WTC11 (cell line): ENCODE measurements around the gene C1orf174. TPM values are rescaled to one million over a fixed set of nuclear protein-coding genes. Genes with fewer than 3 reads are reported as not detected.

Source experiments
- ATAC-seq: fragments of 200-7000 bp; cut with Tn5 transposase; 2 replicates; pipeline ENCODE4 v1.10.0; 2021; ENCODE audit warnings: mild to moderate bottlenecking, moderate library complexity
- CTCF ChIA-PET: fragments of 300-600 bp; sonication (Branson Sonifier 250); formaldehyde crosslinking; loops from one replicate; lab custom pipeline; 2021; ENCODE audit warnings: antibody characterized with exemption; lab: Charles Lee
- POLR2A ChIA-PET: fragments of 350-600 bp; sonication (Branson Sonifier 250); formaldehyde crosslinking; loops from one replicate; lab custom pipeline; 2021; ENCODE audit warnings: antibody characterized with exemption; lab: Charles Lee
- DNase-seq: peaks from one replicate; pipeline ENCODE4 v3.0.0; 2021; ENCODE audit warnings: low spot score
- H3K27ac Mint-ChIP-seq: 2 replicates; pipeline ENCODE4 v1.8.0; 2021; ENCODE audit warnings: mixed read lengths
- H3K27me3 Mint-ChIP-seq: 2 replicates; pipeline ENCODE4 v1.8.0; 2021; ENCODE audit warnings: low read depth, mild to moderate bottlenecking, moderate library complexity, mixed read lengths
- H3K36me3 Mint-ChIP-seq: 2 replicates; pipeline ENCODE4 v1.8.0; 2021; ENCODE audit warnings: mixed read lengths
- H3K4me1 Mint-ChIP-seq: 2 replicates; pipeline ENCODE4 v1.8.0; 2022; ENCODE audit warnings: mixed read lengths
- H3K4me3 Mint-ChIP-seq: 2 replicates; pipeline ENCODE4 v1.8.0; 2021; ENCODE audit warnings: mild to moderate bottlenecking, moderate library complexity, mixed read lengths
- H3K9me3 Mint-ChIP-seq: 2 replicates; pipeline ENCODE4 v1.8.0; 2021; ENCODE audit warnings: mixed read lengths
- CBFB ChIP-seq: sonication (generic); formaldehyde crosslinking; IDR thresholded peaks from 2 replicates; pipeline ENCODE4 v1.8.1; 2022; ENCODE audit warnings: mild to moderate bottlenecking, low read depth, missing genetic modification reagents
- ETV6 ChIP-seq: sonication (generic); formaldehyde crosslinking; IDR thresholded peaks from 2 replicates; pipeline ENCODE4 v1.8.1; 2022; ENCODE audit warnings: mild to moderate bottlenecking, missing genetic modification reagents
- IRF2 ChIP-seq: sonication (generic); formaldehyde crosslinking; IDR thresholded peaks from 2 replicates; pipeline ENCODE4 v1.8.0; 2022; ENCODE audit warnings: low read depth, missing genetic modification reagents, borderline replicate concordance
- JUN ChIP-seq: sonication (generic); formaldehyde crosslinking; IDR thresholded peaks from 2 replicates; pipeline ENCODE4 v1.8.0; 2023; ENCODE audit warnings: mild to moderate bottlenecking, missing genetic modification reagents
- NR2C2 ChIP-seq: sonication (generic); formaldehyde crosslinking; IDR thresholded peaks from 2 replicates; pipeline ENCODE4 v1.8.0; 2022; ENCODE audit warnings: mild to moderate bottlenecking, missing genetic modification reagents
- SMAD3 ChIP-seq: sonication (generic); formaldehyde crosslinking; IDR thresholded peaks from 2 replicates; pipeline ENCODE4 v1.8.0; 2022; ENCODE audit warnings: missing genetic modification reagents, mild to moderate bottlenecking, borderline replicate concordance
- SMAD4 ChIP-seq: sonication (generic); formaldehyde crosslinking; IDR thresholded peaks from 2 replicates; pipeline ENCODE4 v1.8.0; 2022; ENCODE audit warnings: mild to moderate bottlenecking, missing genetic modification reagents
- TP53 ChIP-seq: sonication (generic); formaldehyde crosslinking; IDR thresholded peaks from 2 replicates; pipeline ENCODE4 v1.8.1; 2023; ENCODE audit warnings: mild to moderate bottlenecking, missing genetic modification reagents
- total RNA-seq: library from RNA; stranded (reverse); gene quantifications from 3 replicates; pipeline ENCODE4 v1.2.3, GENCODE V29; 2021
- TF ChIP-seq, protein P1 (sequence below): sonication (generic); formaldehyde crosslinking; IDR thresholded peaks from 2 replicates; pipeline ENCODE4 v1.8.0; 2022; ENCODE audit warnings: mild to moderate bottlenecking, missing genetic modification reagents
- TF ChIP-seq, protein P2 (sequence below): sonication (generic); formaldehyde crosslinking; IDR thresholded peaks from 2 replicates; pipeline ENCODE4 v1.8.0; 2022; ENCODE audit warnings: missing genetic modification reagents
- TF ChIP-seq, protein P3 (sequence below): sonication (generic); formaldehyde crosslinking; IDR thresholded peaks from 2 replicates; pipeline ENCODE4 v1.8.1; 2023; ENCODE audit warnings: mild to moderate bottlenecking, missing genetic modification reagents
- TF ChIP-seq, protein P4 (sequence below): sonication (generic); formaldehyde crosslinking; IDR thresholded peaks from 2 replicates; pipeline ENCODE4 v1.8.1; 2023; ENCODE audit warnings: mild to moderate bottlenecking, missing genetic modification reagents
- TF ChIP-seq, protein P5 (sequence below): sonication (generic); formaldehyde crosslinking; IDR thresholded peaks from 2 replicates; pipeline ENCODE4 v1.8.0; 2022; ENCODE audit warnings: mild to moderate bottlenecking, missing genetic modification reagents
- TF ChIP-seq, protein P6 (sequence below): sonication (generic); formaldehyde crosslinking; IDR thresholded peaks from 2 replicates; pipeline ENCODE4 v1.8.1; 2022; ENCODE audit warnings: missing genetic modification reagents, borderline replicate concordance
- TF ChIP-seq, protein P7 (sequence below): fragments of 250-450 bp; sonication (Bioruptor Pico); conservative IDR thresholded peaks from 2 replicates; pipeline ENCODE4 v1.9.0; 2021; ENCODE audit warnings: mild to moderate bottlenecking

C1orf174 gene
- total RNA-seq, 1 experiment from 2014 or later = 24.2 TPM

DNA sequence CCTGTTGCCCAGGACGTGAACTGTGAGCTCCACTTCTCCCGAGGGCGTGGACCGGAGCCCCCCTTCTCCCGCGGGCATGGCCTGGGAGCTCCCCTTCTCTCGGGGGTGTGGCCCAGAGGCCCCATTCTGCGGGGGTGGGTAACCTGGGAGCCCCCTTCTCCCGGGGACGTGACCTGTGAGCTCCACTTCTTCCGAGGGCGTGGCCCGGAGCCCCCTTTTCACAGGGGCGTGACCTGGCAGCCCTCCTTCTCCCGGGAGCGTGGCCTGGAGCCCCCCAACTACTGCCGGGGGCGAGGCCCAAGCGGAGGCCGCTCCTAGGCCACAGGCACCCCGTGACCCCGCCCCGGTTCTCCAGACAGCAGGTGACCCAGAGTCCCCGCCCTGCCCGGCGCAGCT is 320 bp downstream of the C1orf174 start:
- no peaks in the 10 kb centered on the region for H3K27me3 Mint-ChIP-seq
- peaks cover 16% of the 10 kb centered on the region for H3K9me3 Mint-ChIP-seq
- ChIA-PET CTCF (interaction anchor here (0.8 to 1.6 kb wide), 11 partner anchors 9 to 1947 kb away, joined by 3 to 19 read pairs (median 8); partner anchors contain the start of genes CEP104, DFFB and LRRC47), POLR2A (interaction anchor here (0.6 to 2.0 kb wide), 4 partner anchors 42 to 1284 kb away, joined by 3 to 10 read pairs (median 5); partner anchors contain the start of genes CEP104 and DFFB)
- ATAC-seq (no peak), DNase-seq (peak; percentile 57)
- TF ChIP-seq, protein P1, sequence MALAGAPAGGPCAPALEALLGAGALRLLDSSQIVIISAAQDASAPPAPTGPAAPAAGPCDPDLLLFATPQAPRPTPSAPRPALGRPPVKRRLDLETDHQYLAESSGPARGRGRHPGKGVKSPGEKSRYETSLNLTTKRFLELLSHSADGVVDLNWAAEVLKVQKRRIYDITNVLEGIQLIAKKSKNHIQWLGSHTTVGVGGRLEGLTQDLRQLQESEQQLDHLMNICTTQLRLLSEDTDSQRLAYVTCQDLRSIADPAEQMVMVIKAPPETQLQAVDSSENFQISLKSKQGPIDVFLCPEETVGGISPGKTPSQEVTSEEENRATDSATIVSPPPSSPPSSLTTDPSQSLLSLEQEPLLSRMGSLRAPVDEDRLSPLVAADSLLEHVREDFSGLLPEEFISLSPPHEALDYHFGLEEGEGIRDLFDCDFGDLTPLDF (CRISPR knock-in tag) = 0 out of 2 replicates have a peak, but pooled peaks have one; percentile 59
- TF ChIP-seq SMAD3 (CRISPR knock-in tag) = no peak
- TF ChIP-seq ETV6 (CRISPR knock-in tag) = 0 out of 2 replicates have a peak, but pooled peaks have one; percentile 33
- H3K4me1 Mint-ChIP-seq = peaks cover 23% of the 10 kb centered on the region
- peaks cover 16% of the 10 kb centered on the region for H3K36me3 Mint-ChIP-seq
- peak overlapping the region; percentile 92 for H3K4me3 Mint-ChIP-seq
- peak overlapping the region; percentile 98 for H3K27ac Mint-ChIP-seq

DNA sequence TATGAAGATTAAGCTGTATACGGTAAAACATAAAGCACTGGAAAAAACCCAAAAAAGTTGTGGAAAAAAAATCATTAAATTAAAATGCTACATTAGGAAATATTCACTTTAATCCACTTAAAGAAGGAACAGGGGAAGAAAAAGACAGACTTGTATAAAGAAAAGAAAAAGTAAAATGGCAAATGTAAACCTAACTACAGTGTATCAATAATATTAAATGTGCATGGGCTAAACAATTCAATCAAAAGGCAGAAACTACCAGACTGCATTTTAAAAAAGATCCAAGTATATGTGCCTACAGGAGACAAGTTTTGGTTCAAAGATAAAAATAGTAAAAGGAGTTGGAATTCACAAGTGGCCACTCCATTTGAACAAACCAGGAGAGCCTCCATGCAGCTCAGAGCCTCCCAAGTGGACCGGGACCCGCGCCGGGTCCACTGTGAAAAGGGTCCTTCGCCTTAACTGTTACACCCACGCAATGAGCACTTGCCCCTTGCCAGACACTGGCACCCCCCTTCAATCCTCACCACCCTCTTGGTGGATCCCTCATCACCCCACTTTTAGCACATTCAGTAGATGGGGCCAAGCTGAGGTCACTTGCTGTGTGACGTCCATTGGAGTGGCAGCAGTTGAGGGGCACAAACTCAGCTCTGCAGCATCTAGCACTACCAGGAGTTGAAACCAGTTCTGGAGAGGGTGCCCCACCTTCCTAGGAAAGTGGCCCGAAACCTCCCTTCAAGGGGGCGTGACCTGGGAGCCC is 898 bp downstream of the C1orf174 start:
- H3K27me3 Mint-ChIP-seq = no peaks in the 10 kb centered on the region
- H3K9me3 Mint-ChIP-seq = peaks cover 16% of the 10 kb centered on the region
- DNase-seq (no peak), ATAC-seq (peak; percentile 1; the same call in 1 of the 2 replicates)
- peak overlapping the region; percentile 98 for H3K27ac Mint-ChIP-seq
- TF ChIP-seq CBFB = no peak
- TF ChIP-seq, protein P2, sequence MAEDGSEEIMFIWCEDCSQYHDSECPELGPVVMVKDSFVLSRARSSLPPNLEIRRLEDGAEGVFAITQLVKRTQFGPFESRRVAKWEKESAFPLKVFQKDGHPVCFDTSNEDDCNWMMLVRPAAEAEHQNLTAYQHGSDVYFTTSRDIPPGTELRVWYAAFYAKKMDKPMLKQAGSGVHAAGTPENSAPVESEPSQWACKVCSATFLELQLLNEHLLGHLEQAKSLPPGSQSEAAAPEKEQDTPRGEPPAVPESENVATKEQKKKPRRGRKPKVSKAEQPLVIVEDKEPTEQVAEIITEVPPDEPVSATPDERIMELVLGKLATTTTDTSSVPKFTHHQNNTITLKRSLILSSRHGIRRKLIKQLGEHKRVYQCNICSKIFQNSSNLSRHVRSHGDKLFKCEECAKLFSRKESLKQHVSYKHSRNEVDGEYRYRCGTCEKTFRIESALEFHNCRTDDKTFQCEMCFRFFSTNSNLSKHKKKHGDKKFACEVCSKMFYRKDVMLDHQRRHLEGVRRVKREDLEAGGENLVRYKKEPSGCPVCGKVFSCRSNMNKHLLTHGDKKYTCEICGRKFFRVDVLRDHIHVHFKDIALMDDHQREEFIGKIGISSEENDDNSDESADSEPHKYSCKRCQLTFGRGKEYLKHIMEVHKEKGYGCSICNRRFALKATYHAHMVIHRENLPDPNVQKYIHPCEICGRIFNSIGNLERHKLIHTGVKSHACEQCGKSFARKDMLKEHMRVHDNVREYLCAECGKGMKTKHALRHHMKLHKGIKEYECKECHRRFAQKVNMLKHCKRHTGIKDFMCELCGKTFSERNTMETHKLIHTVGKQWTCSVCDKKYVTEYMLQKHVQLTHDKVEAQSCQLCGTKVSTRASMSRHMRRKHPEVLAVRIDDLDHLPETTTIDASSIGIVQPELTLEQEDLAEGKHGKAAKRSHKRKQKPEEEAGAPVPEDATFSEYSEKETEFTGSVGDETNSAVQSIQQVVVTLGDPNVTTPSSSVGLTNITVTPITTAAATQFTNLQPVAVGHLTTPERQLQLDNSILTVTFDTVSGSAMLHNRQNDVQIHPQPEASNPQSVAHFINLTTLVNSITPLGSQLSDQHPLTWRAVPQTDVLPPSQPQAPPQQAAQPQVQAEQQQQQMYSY (CRISPR knock-in tag) = no peak
- TF ChIP-seq, protein P3, sequence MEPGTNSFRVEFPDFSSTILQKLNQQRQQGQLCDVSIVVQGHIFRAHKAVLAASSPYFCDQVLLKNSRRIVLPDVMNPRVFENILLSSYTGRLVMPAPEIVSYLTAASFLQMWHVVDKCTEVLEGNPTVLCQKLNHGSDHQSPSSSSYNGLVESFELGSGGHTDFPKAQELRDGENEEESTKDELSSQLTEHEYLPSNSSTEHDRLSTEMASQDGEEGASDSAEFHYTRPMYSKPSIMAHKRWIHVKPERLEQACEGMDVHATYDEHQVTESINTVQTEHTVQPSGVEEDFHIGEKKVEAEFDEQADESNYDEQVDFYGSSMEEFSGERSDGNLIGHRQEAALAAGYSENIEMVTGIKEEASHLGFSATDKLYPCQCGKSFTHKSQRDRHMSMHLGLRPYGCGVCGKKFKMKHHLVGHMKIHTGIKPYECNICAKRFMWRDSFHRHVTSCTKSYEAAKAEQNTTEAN (CRISPR knock-in tag) = no peak
- TF ChIP-seq JUN = no peak
- TF ChIP-seq, protein P4, sequence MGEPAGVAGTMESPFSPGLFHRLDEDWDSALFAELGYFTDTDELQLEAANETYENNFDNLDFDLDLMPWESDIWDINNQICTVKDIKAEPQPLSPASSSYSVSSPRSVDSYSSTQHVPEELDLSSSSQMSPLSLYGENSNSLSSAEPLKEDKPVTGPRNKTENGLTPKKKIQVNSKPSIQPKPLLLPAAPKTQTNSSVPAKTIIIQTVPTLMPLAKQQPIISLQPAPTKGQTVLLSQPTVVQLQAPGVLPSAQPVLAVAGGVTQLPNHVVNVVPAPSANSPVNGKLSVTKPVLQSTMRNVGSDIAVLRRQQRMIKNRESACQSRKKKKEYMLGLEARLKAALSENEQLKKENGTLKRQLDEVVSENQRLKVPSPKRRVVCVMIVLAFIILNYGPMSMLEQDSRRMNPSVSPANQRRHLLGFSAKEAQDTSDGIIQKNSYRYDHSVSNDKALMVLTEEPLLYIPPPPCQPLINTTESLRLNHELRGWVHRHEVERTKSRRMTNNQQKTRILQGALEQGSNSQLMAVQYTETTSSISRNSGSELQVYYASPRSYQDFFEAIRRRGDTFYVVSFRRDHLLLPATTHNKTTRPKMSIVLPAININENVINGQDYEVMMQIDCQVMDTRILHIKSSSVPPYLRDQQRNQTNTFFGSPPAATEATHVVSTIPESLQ (CRISPR knock-in tag) = no peak
- TF ChIP-seq NR2C2 (CRISPR knock-in tag) = no peak
- TF ChIP-seq, protein P5, sequence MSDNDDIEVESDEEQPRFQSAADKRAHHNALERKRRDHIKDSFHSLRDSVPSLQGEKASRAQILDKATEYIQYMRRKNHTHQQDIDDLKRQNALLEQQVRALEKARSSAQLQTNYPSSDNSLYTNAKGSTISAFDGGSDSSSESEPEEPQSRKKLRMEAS (CRISPR knock-in tag) = 0 out of 2 replicates have a peak, but pooled peaks have one; percentile 8
- peaks cover 19% of the 10 kb centered on the region for H3K4me1 Mint-ChIP-seq
- CTCF ChIA-PET = interaction anchor here (0.8 to 1.6 kb wide), 11 partner anchors 8 to 1948 kb away, joined by 3 to 19 read pairs (median 8); partner anchors contain the start of genes CEP104, DFFB and LRRC47
- peak overlapping the region; percentile 92 for H3K4me3 Mint-ChIP-seq
- POLR2A ChIA-PET = interaction anchor here (0.6 to 2.0 kb wide), 4 partner anchors 42 to 1283 kb away, joined by 3 to 10 read pairs (median 5); partner anchors contain the start of genes CEP104 and DFFB
- H3K36me3 Mint-ChIP-seq = peaks cover 16% of the 10 kb centered on the region

DNA sequence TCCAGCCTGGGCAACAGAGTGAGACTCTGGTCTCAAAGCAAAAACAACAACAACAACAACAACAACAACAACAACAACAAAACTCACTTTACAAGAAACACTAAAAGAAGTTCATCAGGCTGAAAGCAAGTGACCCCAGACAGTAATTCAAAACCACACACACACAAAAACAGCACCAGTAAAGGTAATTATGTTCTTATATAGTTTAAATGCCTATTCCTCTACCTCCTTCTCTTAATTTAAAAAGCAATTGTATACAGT is 1.7 kb downstream of the C1orf174 start:
- peak overlapping the region; percentile 92 for H3K4me3 Mint-ChIP-seq
- ChIA-PET CTCF (no interaction called here), POLR2A (interaction anchor here (2.0 kb wide), 1 partner anchor 105 kb away, joined by 7 read pairs; no protein-coding TSS in a partner anchor)
- ATAC-seq (no peak), DNase-seq (no peak)
- H3K36me3 Mint-ChIP-seq = peaks cover 16% of the 10 kb centered on the region
- H3K27ac Mint-ChIP-seq = no peak overlapping the region
- H3K4me1 Mint-ChIP-seq = peaks cover 13% of the 10 kb centered on the region
- peaks cover 16% of the 10 kb centered on the region for H3K9me3 Mint-ChIP-seq
- H3K27me3 Mint-ChIP-seq = no peaks in the 10 kb centered on the region
- TF ChIP-seq SMAD4 (CRISPR knock-in tag) = no peak
- TF ChIP-seq, protein P6, sequence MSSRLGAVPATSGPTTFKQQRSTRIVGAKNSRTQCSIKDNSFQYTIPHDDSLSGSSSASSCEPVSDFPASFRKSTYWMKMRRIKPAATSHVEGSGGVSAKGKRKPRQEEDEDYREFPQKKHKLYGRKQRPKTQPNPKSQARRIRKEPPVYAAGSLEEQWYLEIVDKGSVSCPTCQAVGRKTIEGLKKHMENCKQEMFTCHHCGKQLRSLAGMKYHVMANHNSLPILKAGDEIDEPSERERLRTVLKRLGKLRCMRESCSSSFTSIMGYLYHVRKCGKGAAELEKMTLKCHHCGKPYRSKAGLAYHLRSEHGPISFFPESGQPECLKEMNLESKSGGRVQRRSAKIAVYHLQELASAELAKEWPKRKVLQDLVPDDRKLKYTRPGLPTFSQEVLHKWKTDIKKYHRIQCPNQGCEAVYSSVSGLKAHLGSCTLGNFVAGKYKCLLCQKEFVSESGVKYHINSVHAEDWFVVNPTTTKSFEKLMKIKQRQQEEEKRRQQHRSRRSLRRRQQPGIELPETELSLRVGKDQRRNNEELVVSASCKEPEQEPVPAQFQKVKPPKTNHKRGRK (CRISPR knock-in tag) = no peak
- TF ChIP-seq IRF2 (CRISPR knock-in tag) = no peak
- no peak for TF ChIP-seq TP53 (CRISPR knock-in tag)
- TF ChIP-seq, protein P7, sequence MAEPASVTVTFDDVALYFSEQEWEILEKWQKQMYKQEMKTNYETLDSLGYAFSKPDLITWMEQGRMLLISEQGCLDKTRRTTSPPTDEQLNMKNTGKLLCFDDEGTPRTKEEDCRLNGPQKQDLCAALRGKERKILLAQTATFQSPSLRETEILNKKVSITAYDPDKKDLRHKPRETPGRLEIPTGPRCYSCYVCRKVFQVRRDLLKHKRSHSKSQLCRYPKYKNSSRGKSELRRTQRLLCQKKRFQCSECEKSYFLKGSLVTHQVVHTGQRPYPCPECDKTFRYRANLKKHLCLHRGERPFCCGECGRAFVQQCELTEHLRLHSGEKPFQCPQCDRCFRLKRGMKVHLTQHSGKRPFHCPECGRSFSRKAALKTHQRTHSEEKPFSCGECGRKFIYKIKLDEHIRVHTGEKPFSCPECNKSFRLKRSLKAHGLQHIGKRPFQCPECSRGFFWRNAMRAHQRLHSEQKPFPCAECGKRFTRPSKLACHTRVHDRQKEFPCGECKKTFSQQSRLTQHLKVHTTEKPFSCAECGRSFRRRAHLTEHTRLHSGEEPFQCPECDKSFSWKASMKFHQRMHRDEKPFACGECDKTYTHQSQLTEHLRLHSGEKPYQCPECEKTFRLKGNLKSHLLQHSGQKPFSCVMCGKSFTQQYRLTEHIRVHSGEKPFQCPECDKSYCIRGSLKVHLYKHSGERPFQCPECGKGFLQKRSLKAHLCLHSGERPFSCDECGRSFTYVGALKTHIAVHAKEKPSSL (CRISPR knock-in tag) = no peak
